Stimulated activated CD4-positive, alpha-beta T cell treated with anti-CD3 and anti-CD28 coated beads, TNF-alpha, amount 100 ng/mL, for 1 hour (primary cell): ENCODE results near the gene GLRX5.

Source experiments
- DNase-seq, 3 donors: peaks; one replicate each; pipeline ENCODE4 v3.0.0-alpha.2; 2020; ENCODE audit warnings: low read depth in 3 of 3, low spot score in 1 of 3

Gene GLRX5

DNA sequence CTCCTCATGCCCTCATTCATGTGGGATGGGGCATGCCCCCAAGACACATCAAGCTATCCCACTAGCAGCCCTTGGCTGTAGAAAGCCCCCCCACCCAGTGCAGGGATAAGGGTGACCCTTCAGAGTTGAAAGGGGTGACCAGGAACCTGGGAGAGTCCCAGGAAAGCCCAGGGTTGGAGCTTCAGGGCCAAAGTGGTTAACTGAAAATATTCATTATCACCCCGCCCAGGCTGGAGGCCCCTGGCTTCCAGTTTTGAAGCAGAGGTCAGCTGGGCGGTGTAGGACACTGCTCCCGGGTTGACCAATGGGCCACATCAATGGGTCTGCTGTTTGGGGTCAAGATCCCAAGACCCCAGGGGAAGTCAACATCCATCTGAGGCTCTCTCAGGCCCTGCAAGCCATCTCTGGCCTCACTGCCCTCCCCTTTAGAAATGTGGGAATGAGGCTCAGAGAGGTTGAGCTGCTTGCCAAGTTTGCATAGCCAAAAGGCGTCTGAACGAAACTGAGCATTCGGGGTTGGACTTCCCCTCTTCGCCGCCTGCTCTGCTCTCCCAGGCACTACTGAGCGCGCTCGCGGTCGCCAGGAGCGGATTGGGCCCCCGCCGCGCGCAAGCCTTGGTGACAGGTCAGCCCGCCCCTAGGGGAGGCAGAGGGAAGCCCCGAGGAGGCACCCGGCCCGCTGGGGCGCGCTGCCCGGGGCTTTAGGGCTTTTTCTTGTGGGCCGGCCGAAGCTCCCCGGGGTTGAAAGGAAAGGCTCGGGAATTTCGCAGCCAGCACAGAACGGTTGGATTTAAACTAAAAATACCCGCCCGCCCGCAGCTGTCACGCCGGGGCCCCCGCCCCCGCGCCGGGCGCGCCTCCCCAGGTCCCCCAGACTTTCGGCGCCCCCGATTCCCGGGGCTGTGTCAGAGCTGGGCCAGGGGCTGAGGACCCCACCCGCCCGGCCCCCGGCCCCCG, 19.0 kb upstream of the GLRX5 start:
- peak; percentile 59 to 68 (median 67) for DNase-seq

DNA sequence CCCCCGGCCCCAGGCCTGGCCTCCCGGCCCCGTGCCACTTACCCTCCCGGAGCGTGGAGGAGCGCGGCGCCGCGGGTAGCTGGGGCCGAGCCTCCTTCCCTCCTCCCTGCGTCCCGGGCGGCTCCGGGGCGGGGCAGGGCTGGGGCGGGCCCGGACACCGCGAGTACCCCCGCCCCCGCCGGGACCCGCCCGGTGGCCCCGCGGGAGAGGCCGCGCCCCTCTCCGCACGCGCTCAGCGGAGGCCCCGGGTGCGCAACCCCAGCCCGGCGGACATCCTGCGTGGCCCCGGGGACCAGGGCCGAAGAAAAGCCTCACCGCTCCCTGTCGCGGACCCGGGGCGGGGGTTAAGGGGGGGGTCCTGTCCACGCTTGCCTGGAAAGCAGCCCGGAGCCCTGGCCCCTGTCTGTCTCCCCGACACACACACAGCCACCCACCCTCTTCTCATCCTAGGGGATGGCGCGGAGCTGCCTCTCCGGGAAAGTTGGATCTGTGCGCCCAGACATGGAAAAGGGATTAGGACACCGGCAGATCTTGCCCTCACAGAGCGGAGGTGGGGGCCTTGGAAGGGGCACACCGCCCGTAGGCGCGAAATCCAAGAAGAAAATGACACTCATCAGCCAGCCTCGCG, 18.2 kb upstream of the GLRX5 start, which contains the start of gene SYNE3:
SYNE3 (minus strand) TSS at position 97 of the 628 bp plus-strand sequence. CDS start 40,829 bp downstream, outside the sequence.
- peak in 2 of 3 donors; percentile 24 to 39 for DNase-seq

DNA sequence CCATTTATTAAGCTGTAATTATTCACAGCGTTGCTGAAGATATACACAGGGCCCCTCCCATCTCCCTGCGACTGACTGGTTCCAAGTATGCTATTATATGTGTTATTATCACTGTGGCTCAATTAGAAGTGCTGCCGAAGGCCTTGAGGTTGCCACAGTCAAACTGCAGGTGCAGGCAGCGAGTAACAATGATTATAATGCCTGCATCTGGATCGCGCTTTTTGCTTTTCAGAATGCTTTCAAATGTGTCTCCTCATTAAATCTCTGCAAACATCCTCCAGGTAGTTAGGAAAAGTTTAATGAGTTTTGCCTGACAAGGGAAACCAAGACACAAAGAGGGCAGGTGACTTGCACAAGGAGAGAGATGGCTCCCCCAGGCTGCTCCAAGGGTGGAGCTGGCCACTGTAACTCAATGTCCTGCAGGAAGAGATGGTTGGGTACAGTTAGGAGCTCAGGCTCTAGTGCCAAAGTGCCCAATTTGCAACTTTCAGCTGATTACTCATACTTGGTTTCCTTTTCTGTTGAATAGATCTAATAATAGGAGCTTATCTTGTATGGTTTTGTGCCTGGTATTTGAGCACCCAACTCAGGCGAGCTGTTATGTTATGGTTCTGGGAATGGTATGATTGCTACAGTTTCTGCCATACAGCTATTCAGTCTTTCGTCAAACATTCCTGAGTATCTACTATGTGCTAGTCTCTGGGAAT, 16.7 kb upstream of the GLRX5 start:
- DNase-seq: no peak

DNA sequence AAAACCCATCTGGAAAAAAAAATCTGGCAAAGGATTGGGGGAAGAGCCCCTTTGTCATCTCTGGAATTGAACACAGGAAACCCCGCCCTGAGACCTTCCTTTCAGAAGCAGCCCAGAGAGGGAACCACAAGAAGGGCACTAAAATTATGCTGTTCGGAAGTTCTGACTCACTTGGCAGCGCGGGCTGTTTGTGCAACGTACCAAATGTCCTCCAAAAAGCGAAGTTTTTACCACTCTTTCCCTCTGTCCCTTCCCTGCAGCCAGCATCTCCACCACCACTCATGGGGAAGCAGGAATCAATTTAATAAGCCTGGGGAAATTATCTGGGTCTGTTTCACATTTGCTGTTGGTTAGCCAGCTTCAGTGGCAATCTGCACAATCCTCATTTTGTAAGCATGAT, 15.2 kb upstream of the GLRX5 start:
- peak in 2 of 3 donors; percentile 41 to 44 for DNase-seq

DNA sequence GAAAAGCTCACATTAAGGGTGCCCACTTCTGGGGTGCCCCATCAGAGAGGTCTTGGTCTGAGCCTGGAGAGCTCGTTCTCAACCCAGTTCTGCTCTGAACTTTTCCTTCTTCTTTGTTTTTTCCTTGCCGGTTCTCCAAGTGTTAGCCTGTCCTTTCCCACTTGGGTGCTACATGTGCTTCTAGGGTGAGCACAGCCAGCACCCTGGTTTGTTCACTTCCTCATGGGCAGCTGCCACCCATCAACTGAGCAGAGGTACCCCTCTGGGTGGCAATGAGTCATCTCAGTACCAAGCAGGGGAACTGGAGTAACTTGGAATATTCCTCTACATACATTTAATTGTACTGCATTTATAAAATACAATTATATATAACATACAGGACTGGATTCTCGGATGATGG, 14.5 kb upstream of the GLRX5 start:
- DNase-seq: no peak

DNA sequence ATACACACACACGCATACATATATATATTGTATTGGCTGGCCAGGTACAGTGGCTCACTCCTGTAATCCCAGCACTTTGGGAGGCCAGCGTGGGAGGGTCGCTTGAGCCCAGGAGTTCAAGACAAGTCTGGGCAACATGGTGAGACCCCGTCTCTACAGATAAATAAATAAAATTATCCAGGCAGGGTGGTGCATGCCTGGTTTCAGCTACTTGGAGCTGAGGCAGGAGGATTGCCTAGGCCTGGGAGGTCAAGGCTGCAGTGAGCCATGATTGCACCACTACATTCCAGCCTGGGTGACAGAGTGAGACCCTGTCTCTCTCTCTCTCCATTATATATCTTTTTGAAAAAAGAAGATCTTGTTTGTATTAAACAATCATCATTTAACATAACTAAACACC, 13.8 kb upstream of the GLRX5 start:
- DNase-seq: no peak

DNA sequence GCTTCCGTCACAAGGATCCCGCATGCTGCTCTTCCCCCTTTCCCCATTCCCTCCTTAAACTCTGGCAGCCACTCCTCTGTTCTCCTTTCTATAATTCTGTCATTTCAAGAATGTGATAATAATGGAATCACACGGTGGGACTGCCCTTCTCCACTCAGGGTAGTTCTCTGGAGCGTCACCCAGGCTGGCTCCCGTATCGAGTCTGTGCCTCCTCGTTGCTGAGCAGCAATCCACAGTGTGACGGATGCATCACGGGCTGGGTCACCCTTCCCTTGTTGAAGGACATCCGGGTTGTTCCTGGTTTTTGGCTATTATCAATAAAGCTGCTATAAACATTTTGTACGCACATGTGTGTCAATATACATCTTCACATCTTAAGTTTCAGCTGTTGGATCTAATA, 12.7 kb upstream of the GLRX5 start:
- no peak for DNase-seq

DNA sequence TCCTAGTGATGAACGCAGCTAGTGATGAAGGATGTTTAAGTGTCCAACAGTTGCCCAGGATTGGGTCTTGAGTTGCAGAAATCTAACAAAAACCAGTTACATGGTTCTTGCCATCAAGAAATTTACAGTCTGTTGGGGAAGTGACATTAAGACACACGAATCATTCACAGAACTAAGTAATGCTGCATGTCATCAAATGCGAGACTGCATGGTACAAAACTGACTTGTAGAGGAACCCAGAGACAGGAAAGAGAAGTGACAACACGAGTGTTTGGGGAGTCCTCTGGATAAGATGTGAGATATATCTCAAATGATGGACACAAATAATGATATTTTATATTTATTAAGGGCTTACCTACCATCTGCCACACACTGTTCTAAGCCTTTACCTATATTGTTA, 12.3 kb upstream of the GLRX5 start:
- no peak for DNase-seq

DNA sequence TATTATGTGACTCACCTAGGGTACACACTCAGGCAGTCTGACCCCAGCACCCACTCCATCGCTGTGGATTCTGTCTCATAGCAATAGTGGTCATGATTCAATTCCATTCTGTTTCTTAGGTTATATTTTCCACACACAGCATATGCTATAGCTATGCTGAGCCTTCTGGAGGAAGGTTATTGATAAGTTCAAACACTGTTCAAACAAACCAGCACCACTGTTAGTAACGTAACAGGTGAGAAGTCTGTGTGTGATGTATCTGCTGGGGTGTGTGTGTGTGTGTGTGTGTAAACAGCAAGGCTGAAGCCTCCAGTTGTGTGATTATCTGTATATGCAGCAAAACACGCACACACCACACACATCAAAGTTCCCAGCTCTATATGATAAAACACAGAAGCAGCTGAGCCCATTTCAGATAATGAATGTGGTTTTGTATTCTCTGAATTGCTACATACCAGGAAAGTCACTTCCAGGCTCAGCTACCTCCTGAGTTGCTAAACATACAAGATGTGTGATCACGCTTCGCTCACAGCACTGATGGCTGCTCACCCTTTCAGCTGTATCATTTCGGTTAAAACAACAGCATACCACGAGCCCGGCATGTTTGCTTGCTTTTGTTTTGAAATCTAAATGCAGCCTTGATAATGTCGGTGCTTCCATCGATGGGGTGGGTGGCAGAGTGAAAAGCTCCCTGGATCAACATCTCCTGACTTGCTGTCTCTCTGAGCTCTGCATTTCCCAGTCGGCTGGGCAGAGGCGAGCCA, 11.6 kb upstream of the GLRX5 start:
- no peak for DNase-seq

DNA sequence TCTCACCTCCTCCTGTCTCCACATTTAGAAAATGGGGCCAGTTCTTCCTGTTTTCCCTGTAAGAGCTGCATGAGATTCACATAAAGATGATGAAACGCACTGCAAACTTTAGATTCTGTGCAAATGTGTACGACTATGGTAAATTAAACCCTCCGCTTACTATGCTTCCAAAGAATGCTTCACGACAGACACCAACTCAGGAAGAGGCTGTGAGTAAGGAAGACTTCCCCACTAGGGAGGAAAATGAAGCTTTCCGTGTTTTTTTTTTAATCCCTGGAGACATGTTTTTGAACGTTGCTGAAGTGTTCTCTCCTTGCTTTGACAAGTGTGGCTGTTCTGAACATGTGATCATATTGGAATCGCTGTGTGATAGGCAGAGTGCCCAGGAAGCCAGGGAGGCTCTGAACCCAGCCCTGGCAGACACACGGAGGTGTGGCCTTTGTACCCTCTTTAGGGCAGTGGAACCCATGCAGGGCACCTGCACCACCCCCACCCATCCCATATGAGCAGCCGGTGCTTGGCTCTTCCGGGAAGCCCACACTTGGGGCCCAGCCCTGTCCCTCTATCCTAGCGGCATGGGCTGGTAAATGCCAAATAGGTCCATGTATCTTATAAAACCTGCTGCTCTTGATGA, 10.9 kb upstream of the GLRX5 start:
- DNase-seq: no peak

DNA sequence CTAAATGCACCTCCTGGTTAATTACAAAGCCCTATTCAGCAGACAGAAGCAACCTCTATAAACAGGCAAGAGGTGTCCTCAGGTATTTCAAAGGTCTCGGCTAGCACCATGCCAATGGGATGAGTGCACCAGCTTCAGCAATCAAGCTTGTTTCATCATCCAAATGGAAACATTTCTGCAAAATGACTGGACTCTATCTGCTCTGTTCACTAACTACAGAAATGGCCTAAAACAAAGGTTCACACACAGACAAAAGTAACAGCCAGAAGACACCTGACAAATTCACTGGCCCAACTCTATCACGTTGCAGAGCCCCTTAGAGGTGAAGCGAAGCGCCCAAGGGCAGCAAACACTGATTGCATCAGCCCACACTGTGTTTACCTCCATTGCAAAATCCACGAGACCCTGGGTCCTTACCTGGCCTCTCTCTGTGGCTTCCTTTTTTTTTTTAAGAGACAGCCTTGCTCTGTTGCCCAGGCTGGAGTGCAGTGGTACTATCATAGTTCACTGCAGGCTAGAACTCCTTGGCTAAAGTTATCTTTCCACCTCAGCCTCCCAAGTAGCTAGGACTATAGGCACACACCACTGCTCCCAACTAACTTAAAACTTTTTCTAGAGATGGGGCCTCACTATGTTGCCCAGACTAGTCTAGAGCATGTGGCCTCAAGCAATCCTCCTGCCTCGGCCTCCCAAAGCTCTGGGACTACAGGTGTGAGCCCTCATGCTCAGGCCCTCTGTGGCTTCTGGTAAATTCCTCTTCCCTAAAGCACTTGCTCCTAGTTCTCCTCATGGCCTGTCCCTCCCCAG, 9.9 kb upstream of the GLRX5 start:
- no peak for DNase-seq

DNA sequence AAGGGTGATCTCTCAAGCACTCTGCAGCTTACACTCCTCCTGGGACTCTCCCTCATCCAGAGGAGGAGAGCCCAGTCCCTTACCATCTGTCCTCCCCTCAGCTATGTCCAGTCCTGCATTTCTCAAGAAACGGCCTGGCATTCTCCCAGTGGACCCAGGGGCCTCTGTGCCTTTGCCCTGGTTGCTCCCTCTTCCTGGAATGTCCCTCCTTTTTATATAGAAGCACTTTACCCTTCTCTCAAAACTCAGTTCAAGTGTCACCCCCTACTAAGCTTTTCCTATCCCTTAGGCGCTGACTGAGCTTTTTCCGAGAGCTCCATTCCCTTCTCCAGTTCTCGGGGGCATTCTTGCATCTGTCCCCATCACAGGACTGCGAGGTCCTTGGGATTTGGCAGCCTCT, 8.9 kb upstream of the GLRX5 start:
- no peak for DNase-seq

DNA sequence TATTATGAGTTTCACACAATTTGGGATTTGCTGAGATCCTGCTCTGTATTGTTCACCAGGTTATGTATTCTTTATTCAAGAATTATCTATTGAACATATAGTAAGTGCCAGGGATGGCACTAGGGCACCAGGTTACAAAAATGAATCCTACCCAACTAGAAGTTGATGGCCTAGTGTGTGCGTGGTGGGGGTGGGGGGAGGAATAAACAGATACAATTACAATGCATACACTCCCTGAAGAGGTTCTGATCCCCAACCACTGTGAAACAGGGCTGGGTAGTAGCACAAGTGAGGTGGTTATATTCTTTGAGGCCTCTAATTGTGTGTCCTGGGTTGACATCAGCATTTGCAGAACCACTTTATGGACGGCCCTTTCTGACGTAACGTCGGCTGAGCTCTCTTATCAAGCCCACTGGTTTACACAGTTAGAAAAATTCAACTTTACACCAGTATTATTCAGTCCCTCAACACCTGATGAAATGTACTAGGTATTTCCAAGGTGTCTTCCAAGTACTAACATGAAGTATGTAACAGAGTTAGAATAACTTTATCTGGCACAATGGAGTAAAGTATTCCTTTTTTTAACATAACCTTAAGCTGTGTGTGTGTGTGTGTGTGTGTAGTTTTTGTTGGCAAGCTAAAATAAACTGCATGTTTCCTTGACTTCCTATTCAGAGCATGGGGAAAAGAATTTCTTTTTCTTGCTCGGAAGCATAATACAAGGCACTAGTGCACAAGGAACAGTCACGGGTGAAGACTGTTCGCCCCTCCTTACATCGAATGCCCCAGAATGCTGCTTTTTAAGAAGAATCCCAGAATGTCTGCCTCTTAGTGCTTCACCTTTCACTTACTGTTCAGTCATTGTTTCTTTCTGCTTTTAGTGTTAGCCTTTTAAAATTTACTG, 8.1 kb upstream of the GLRX5 start:
- DNase-seq: no peak

DNA sequence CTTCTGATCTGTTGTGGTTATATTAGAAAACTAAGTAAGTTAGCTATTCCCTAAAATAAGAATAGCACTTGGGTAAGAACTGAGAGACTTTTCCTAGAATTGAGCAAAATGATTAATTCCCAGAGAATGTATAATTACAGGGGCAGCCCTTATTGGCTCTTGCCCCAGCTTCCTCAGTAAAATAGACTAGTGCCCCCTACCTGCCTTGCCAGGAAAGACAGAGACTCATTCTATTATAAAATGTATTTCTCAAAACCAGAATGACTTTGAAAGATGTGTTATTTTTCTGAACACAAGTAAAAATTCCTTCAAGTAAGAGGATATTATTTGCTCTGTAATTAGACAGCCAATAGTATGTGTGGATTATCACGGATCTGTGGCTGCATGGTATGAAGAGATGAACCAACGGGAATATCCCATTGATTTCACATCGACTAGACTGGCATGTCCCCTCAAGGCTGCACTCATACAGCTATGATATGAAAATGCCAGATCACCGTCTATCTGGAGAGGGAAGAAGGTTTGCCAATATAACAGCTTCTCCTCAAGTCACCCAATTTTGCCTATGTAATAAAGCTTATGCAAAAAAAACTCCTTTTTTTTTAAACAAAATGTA, 7.4 kb upstream of the GLRX5 start:
- DNase-seq: no peak

DNA sequence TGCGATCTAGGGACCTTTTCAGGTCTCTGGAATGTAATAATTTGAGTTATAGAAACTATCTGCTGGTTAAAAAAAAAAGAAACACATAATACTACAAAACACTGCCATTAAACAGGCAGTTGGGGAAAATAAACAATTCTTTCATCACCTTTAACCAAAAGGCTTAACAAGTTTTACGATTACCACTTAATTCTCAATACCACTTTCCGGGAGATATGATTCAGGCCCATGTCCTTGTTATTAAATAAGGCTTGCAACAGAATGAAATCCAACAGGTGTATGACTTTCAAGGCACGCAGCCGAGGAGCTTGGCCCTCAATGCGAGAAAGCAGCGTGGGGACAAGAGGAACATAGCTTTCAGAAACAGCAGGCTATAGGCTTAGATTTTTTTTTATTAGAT, 5.6 kb upstream of the GLRX5 start:
- DNase-seq: no peak

DNA sequence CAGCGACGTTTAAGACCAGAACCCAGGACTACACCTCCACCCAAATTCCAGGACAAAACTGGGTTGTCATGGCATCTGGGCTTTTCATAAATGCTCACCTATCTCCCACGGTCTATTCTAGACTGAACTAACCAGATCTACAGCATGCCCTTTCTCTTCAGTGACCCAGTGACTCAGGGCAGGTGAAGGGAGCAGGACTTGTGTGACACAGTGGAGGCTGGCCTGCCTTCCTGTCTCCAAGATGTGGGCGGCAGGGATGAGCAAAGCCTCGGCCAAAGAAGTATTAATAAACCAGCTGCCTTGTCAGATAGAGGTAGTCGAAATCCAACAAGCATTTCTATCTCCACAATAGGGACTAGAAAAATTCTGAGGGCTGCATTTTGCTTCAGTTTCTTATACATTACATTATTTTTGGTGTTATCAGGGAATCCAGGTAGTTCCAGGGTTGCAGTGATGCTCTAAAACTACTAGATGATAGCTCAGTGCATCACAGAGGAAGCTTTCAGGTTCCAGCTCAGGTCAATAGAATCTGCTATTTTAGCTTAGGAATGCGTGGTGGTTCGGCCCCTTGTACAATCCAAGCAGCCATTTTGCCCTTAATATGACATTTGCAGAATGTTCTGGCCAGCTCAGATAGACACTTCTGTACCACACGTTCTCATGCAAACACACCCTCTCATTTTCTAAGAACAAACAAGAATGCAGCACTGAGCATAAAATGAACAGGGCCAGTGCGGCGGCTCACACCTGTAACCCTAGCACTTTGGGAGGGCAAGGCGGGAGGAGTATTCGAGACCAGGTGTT, 4.2 kb upstream of the GLRX5 start:
- DNase-seq: no peak

DNA sequence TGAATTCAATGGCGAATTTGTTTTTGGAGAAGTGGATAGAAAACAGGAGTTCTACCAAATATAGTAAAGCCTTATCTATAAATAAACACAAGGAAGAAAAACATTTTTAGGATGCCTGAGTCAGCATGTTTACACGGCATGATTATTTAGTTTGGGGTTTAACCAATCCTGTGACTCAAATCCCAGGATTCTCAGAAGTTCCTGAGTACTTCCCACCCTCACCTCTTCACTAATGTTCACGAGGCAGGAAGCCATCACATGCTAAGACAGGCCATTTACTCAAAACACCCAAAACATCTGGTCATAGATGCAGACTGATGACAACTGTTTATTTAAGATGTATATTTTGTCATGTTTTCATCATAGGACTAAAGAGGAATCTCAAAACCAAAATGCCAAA, 3.4 kb upstream of the GLRX5 start:
- no peak for DNase-seq
